SK-N-SH (cell line): ENCODE results near the gene OBP2B. TPM values are rescaled to one million over a fixed set of nuclear protein-coding genes. Genes with fewer than 3 reads are reported as not detected.
"Not testable (repeated sequence)": the region's sequence is repeated elsewhere in the genome, so short reads cannot be mapped to it uniquely, and the experiment has no call there.

Experiments used
- CTCF ChIA-PET: fragments of 300-600, 350-600 bp; formaldehyde crosslinking; extraction: SDS; loops from one replicate; lab custom pipeline; 2021; lab: Yijun Ruan, JAX
- POLR2A ChIA-PET: fragments of 350-600 bp; sonication (Branson Sonifier 250); formaldehyde crosslinking; extraction: SDS; loops from one replicate; lab custom pipeline; 2020; ENCODE audit warnings: antibody characterized with exemption, inconsistent platforms; lab: Yijun Ruan, JAX
- DNase-seq: peaks from one replicate; pipeline ENCODE4 v3.0.0; 2012
- H2AFZ ChIP-seq: fragments of 200-600 bp; sonication (generic); 2 replicates; pipeline ENCODE4 v1.8.1; 2016; ENCODE audit warnings: antibody characterized with exemption, mild to moderate bottlenecking, low read depth
- H3F3A ChIP-seq: fragments of 200-600 bp; sonication (generic); replicated peaks from 2 replicates; pipeline ENCODE3; 2016; ENCODE audit warnings: antibody characterized with exemption, mild to moderate bottlenecking; ENCODE audit not compliant: insufficient read depth
- H3K27ac ChIP-seq, 2 experiments: fragments of 200-500 bp in 1 of 2; fragments of 200-600 bp in 1 of 2; sonication (Bioruptor generic) in 1 of 2; sonication (generic), shearing (Covaris generic) in 1 of 2; 2 replicates each; pipeline versions ENCODE4 v1.5.1 to v1.6.1; 2014 to 2016; ENCODE audit warnings: low read depth in 2 of 2, inconsistent platforms in 1 of 2, low read length in 1 of 2, mild to moderate bottlenecking in 1 of 2, mixed read lengths in 1 of 2
- H3K27me3 ChIP-seq: fragments of 200-600 bp; sonication (generic), shearing (Covaris generic); 2 replicates; pipeline ENCODE4 v1.6.1; 2016; ENCODE audit warnings: mixed run types; ENCODE audit not compliant: insufficient read depth
- H3K36me3 ChIP-seq, 2 experiments: fragments of 200-500 bp in 1 of 2; fragments of 200-600 bp in 1 of 2; sonication (Bioruptor generic) in 1 of 2; sonication (generic) in 1 of 2; replicated peaks in 1 of 2; 2 replicates each; pipeline versions ENCODE3 to v1.5.1; 2014 to 2016; ENCODE audit warnings: low read length in 1 of 2, mild to moderate bottlenecking in 1 of 2; ENCODE audit not compliant: insufficient read depth in 2 of 2, control insufficient read depth in 1 of 2
- H3K4me1 ChIP-seq, 2 experiments: fragments of 200-500 bp in 1 of 2; fragments of 200-600 bp in 1 of 2; sonication (Bioruptor generic) in 1 of 2; sonication (generic), shearing (Covaris generic) in 1 of 2; 2 replicates each; pipeline versions ENCODE4 v1.5.1 to v1.6.1; 2014 to 2016; ENCODE audit warnings: low read depth in 1 of 2, low read length in 1 of 2, mixed run types in 1 of 2; ENCODE audit not compliant: insufficient read depth in 2 of 2, control insufficient read depth in 1 of 2
- H3K4me2 ChIP-seq: fragments of 200-600 bp; sonication (generic), shearing (Covaris generic); 2 replicates; pipeline ENCODE4 v1.6.1; 2017; ENCODE audit warnings: mixed run types
- H3K4me3 ChIP-seq, 2 experiments: fragments of 200-500 bp in 1 of 2; fragments of 200-600 bp in 1 of 2; sonication (Bioruptor generic) in 1 of 2; sonication (generic), shearing (Covaris generic) in 1 of 2; 2 replicates each; pipeline versions ENCODE4 v1.5.1 to v1.8.1; 2014 to 2016; ENCODE audit warnings: low read depth in 2 of 2, inconsistent platforms in 1 of 2, low read length in 1 of 2, mild to moderate bottlenecking in 1 of 2, mixed read lengths in 1 of 2, moderate library complexity in 1 of 2
- H3K79me2 ChIP-seq: fragments of 200-600 bp; sonication (generic); 2 replicates; pipeline ENCODE4 v1.8.1; 2017; ENCODE audit warnings: mild to moderate bottlenecking; ENCODE audit not compliant: insufficient read depth
- H3K9ac ChIP-seq: fragments of 200-600 bp; sonication (generic); 2 replicates; pipeline ENCODE4 v1.6.1; 2017; ENCODE audit warnings: mixed run types
- H3K9me2 ChIP-seq: fragments of 200-600 bp; sonication (generic); 2 replicates; pipeline ENCODE4 v1.6.1; 2017; ENCODE audit warnings: mixed run types
- H3K9me3 ChIP-seq: fragments of 200-600 bp; sonication (generic); 2 replicates; pipeline ENCODE4 v1.6.1; 2017; ENCODE audit warnings: mixed run types, mild to moderate bottlenecking, moderate library complexity
- H4K20me1 ChIP-seq: fragments of 200-600 bp; sonication (generic); 2 replicates; pipeline ENCODE4 v1.6.1; 2017; ENCODE audit warnings: mild to moderate bottlenecking, mixed run types; ENCODE audit not compliant: insufficient read depth
- GABPA ChIP-seq: IDR thresholded peaks from 2 replicates; pipeline ENCODE4 v1.4.0; 2012; ENCODE audit warnings: low read depth, mild to moderate bottlenecking
- GATA2 ChIP-seq: sonication (generic); formaldehyde crosslinking; IDR thresholded peaks from 2 replicates; pipeline ENCODE4 v1.5.0; 2020; ENCODE audit warnings: mild to moderate bottlenecking, missing genetic modification reagents
- MEF2A ChIP-seq: IDR thresholded peaks from 2 replicates; pipeline ENCODE4 v1.4.0; 2012; ENCODE audit warnings: low read depth, borderline replicate concordance
- NRF1 ChIP-seq: IDR thresholded peaks from 2 replicates; pipeline ENCODE4 v1.6.1; 2012; ENCODE audit warnings: low read depth, mild to moderate bottlenecking, low read length
- POLR2AphosphoS5 ChIP-seq: IDR thresholded peaks from 2 replicates; pipeline ENCODE4 v1.6.1; 2012; ENCODE audit warnings: low read depth, low read length
- RAD21 ChIP-seq: IDR thresholded peaks from 2 replicates; pipeline ENCODE4 v1.6.1; 2012; ENCODE audit warnings: mild to moderate bottlenecking, low read length
- TAF1 ChIP-seq: IDR thresholded peaks from 2 replicates; pipeline ENCODE4 v1.6.1; 2012; ENCODE audit warnings: low read depth, mild to moderate bottlenecking, low read length, moderate library complexity, borderline replicate concordance
- TEAD4 ChIP-seq: IDR thresholded peaks from 2 replicates; pipeline ENCODE4 v1.4.0; 2012; ENCODE audit warnings: mild to moderate bottlenecking, borderline replicate concordance; ENCODE audit not compliant: insufficient read depth
- USF1 ChIP-seq: IDR thresholded peaks from 2 replicates; pipeline ENCODE4 v1.4.0; 2012; ENCODE audit warnings: low read depth, borderline replicate concordance
- WGBS: methylation state at CpG from one replicate; pipeline ENCODE4 v1.1.6; 2017; ENCODE audit warnings: low lambda C conversion rate; 5-methylcytosine and 5-hydroxymethylcytosine counted together
- polyA plus RNA-seq, 3 experiments: library from polyadenylated mRNA; depleted of rRNA; stranded (reverse); fragments of >200 nt; gene quantifications; 2 replicates each; pipeline ENCODE4 v1.2.3, GENCODE V29; 2012
- TF ChIP-seq, protein P1 (sequence below): IDR thresholded peaks from 2 replicates; pipeline ENCODE4 v1.6.1; 2012; ENCODE audit warnings: mild to moderate bottlenecking, low read depth, low read length, moderate library complexity

Gene OBP2B
- polyA plus RNA-seq, 1 of the 3 experiments (the other 2 are of a cell fraction), result not detected

DNA sequence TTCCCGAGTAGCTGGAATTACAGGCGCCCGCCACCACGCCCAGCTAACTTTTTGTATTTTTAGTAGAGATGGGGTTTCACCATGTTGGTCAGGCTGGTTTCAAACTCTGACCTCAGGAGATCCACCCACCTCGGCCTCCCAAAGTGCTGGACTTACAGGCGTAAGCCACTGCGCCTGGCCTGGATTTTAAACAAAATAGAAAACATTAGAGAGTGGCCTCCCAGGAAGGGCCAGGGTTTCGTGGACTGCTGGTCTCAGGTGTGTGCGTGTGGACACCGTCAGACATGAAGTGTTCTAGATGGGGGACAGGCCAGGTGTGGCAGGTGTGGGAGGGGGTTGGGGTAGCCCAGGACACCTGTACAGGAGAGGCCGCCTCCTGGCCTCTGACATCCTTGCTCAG, 38.3 kb downstream of the OBP2B start:
- Histone ChIP-seq H3K4me2 (no peak overlapping the region), H4K20me1 (no peaks in the 10 kb centered on the region), H3K27ac (no peak overlapping the region)
- TF ChIP-seq GATA2 (CRISPR knock-in tag) (no peak), POLR2AphosphoS5 (no peak), TAF1 (no peak), NRF1 (no peak)
- TF ChIP-seq, protein P1, sequence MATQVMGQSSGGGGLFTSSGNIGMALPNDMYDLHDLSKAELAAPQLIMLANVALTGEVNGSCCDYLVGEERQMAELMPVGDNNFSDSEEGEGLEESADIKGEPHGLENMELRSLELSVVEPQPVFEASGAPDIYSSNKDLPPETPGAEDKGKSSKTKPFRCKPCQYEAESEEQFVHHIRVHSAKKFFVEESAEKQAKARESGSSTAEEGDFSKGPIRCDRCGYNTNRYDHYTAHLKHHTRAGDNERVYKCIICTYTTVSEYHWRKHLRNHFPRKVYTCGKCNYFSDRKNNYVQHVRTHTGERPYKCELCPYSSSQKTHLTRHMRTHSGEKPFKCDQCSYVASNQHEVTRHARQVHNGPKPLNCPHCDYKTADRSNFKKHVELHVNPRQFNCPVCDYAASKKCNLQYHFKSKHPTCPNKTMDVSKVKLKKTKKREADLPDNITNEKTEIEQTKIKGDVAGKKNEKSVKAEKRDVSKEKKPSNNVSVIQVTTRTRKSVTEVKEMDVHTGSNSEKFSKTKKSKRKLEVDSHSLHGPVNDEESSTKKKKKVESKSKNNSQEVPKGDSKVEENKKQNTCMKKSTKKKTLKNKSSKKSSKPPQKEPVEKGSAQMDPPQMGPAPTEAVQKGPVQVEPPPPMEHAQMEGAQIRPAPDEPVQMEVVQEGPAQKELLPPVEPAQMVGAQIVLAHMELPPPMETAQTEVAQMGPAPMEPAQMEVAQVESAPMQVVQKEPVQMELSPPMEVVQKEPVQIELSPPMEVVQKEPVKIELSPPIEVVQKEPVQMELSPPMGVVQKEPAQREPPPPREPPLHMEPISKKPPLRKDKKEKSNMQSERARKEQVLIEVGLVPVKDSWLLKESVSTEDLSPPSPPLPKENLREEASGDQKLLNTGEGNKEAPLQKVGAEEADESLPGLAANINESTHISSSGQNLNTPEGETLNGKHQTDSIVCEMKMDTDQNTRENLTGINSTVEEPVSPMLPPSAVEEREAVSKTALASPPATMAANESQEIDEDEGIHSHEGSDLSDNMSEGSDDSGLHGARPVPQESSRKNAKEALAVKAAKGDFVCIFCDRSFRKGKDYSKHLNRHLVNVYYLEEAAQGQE, result no peak
- TF ChIP-seq, all 33 proteins: peak for 0
- Histone ChIP-seq H3K27me3 (peaks cover 26% of the 10 kb centered on the region), H3K4me1 (no peaks in the 10 kb centered on the region), H3K9me2 (no peaks in the 10 kb centered on the region), H3K79me2 (no peaks in the 10 kb centered on the region), H3K9ac (no peak overlapping the region), H3K9me3 (no peaks in the 10 kb centered on the region), H3K36me3 (no peaks in the 10 kb centered on the region), H2AFZ (no peak overlapping the region), H3K4me3 (no peak overlapping the region), H3F3A (no peaks in the 10 kb centered on the region)
- ChIA-PET CTCF (interaction anchor here (0.8 to 1.5 kb wide), 3 partner anchors 15 to 149 kb away, joined by 3 to 5 read pairs (median 3); no protein-coding TSS in a partner anchor), POLR2A (no interaction called here)
- WGBS, result 81% methylated on average over 9 of the region's 11 CpGs
- no peak for DNase-seq

DNA sequence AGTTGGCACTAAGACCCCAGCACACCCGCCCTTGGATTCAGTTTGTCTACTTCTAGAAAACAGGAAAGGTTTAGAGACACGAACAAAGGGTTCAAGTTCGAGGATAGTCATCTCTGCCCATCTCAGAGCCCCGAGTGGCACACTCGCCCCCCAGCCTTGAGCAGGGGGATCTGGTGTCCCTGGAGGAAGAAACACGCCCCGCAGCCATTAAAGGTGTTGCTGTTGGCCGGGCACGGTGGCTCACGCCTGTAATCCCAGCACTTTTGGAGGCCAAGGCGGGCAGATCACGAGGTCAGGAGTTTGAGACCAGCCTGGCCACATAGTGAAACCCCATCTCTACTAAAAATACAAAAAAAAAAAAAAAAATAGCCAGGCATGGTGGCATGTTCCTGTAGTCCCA, 39.4 kb downstream of the OBP2B start:
- H3K27ac ChIP-seq, H3K9me3 ChIP-seq, DNase-seq, POLR2A ChIA-PET, H3K9ac ChIP-seq, H3K4me3 ChIP-seq, H3K4me2 ChIP-seq, H4K20me1 ChIP-seq, H3K36me3 ChIP-seq, H2AFZ ChIP-seq, H3F3A ChIP-seq, H3K9me2 ChIP-seq, H3K4me1 ChIP-seq, H3K79me2 ChIP-seq: not testable (repeated sequence)
- 73% methylated on average over 12 of the region's 12 CpGs for WGBS
- CTCF ChIA-PET, result interaction anchor here (0.8 to 1.0 kb wide), 3 partner anchors 10 to 20 kb away, joined by 3 read pairs; no protein-coding TSS in a partner anchor
- H3K27me3 ChIP-seq, result peaks cover 16% of the 10 kb centered on the region

DNA sequence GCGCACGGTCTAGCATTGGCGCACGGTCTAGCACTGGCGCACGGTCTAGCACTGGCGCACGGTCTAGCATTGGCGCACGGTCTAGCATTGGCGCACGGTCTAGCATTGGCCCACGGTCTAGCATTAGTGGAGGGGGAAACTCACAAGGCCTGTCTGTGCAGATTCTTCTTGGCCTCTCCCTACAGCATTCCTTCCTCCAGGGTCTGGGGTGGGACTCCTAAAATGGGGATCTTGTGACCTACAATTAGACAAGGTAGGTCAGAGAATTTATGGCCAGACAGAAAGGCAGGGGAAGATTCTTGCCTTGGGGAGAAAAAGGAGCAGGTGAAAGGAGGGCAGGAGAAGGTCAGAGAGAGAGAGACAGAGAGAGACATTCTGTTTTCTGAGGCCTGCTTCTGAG, 39.9 kb downstream of the OBP2B start:
- DNase-seq, result no peak
- CTCF ChIA-PET, result no interaction called here
- Histone ChIP-seq H3K79me2 (no peaks in the 10 kb centered on the region), H2AFZ (no peak overlapping the region), H3F3A (no peaks in the 10 kb centered on the region), H3K4me2 (no peak overlapping the region), H3K27me3 (peaks cover 11% of the 10 kb centered on the region)
- TF ChIP-seq GATA2 (CRISPR knock-in tag) (no peak), MEF2A (no peak), GABPA (no peak), RAD21 (no peak), USF1 (no peak), TEAD4 (no peak)
- TF ChIP-seq, all 33 proteins: peak for 0
- WGBS, result 100% methylated on average over 1 of the region's 13 CpGs
- peaks cover 0 to 3% of the 10 kb centered on the region in 2 experiments; a peak in 1 of 4 replicates for H3K4me1 ChIP-seq
- H3K9me2 ChIP-seq, result no peaks in the 10 kb centered on the region
- H3K27ac ChIP-seq, result no peak overlapping the region
- no peak overlapping the region for H3K4me3 ChIP-seq
- H4K20me1 ChIP-seq, result no peaks in the 10 kb centered on the region
- POLR2A ChIA-PET, result no interaction called here
- H3K9ac ChIP-seq, result no peak overlapping the region
- H3K36me3 ChIP-seq, result no peaks in the 10 kb centered on the region
- no peaks in the 10 kb centered on the region for H3K9me3 ChIP-seq
